ENCODE measurements around the gene CETP. TPM values are rescaled to one million over a fixed set of nuclear protein-coding genes. Genes with fewer than 3 reads are reported as not detected.

The CETP gene
- total RNA-seq, 4 donors from 2014 or later: not detected

DNA sequence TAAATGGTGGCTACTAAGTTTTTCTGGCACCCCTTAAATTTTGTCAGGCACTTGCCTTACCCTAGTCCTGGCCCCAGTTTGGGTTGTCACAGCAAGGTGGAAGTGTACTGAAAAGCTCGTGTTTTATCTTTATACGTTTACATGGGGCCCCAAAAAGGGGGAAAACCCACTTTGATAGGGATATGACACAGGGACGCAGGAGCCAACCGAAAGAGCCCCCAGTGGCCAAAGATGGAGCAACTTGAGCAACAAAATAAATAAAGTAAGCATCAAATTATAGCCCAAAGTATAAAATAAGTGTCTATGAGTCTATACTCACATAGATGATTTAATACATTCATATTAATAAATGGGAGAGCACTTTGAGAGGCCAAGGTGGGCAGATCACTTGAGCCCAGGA is 5.0 kb upstream of the CETP start:
- Histone ChIP-seq H3K36me3 (no peaks in the 10 kb centered on the region), H3K27me3 (no peaks in the 10 kb centered on the region), H3K4me3 (no peak overlapping the region), H3K4me1 (peaks cover 0 to 16% (median 5%) of the 10 kb centered on the region in 4 donors), H3K9me3 (no peaks in the 10 kb centered on the region), H3K27ac (no peak overlapping the region)
- WGBS, 2 donors: 62 to 87% methylated on average over 4 of the region's 4 CpGs
- TF ChIP-seq POLR2A (IDR thresholded peaks at IDR 0.05) (no peak), CTCF (IDR thresholded peaks at IDR 0.05) (no peak), EP300 (IDR thresholded peaks at IDR 0.05) (no peak)
- no peak for DNase-seq (ENCODE audit: low spot score in 2 of 2)

DNA sequence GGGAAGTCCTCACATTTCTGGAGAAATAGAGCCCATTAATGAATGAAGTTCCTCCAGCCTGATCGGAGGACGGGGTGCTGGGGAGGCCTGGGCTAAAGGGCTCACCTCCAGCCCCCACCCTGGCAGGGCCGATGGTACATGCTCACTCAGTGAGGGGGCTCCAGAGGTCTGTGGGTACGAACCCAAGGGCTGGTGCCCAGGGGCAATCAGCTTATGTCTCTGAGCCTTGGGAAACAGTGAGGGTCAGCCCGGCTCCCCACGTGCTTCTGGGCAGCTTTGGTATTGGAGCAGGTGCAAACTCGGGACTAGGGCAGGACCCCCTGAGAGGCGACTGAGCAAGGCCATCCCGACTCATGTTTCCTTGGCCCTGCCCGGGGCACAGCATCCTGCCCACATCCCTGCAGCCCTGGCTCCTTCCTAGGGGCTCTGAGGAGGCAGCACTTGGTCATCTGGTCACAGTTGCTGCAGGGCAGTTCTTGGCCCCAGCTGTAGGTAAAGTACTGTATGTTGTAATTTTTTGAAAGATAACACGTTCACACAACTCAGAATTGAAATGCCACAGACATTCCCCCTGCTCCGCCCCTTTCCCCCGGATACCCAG is 969 bp upstream of the CETP start:
- H3K27me3 ChIP-seq: no peaks in the 10 kb centered on the region
- H3K9me3 ChIP-seq: no peaks in the 10 kb centered on the region
- WGBS, 2 donors: 53 to 56% methylated on average over 11 of the region's 13 CpGs
- H3K4me3 ChIP-seq: no peak overlapping the region
- no peaks in the 10 kb centered on the region for H3K36me3 ChIP-seq
- no peak for TF ChIP-seq POLR2A (IDR thresholded peaks at IDR 0.05)
- no peak for TF ChIP-seq EP300 (IDR thresholded peaks at IDR 0.05)
- TF ChIP-seq CTCF (IDR thresholded peaks at IDR 0.05): no peak
- peaks cover 0 to 27% (median 11%) of the 10 kb centered on the region in 4 donors for H3K4me1 ChIP-seq
- DNase-seq (ENCODE audit: low spot score in 2 of 2): no peak
- H3K27ac ChIP-seq: peak overlapping the region in 2 of 4 donors; percentile 4 to 5

DNA sequence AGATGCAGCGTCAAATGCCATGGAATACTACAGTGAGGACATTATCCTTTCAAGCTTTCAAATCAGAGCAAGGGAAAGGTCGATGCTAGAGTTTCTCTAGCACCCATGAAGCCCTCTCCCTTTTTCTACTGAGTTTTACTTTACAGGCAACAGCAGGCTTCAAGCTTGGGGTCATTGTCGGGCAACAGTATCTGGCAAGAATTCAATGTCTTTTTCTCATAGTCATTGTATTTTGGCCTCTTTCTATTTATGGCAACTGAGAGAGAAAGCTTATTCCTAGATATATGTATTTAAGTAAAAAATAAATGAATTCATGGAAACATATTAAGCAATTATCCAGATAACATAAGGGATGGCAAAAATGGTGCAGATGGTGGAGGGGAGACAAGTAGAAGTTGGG is 364 bp upstream of the CETP start:
- DNase-seq (ENCODE audit: low spot score in 2 of 2): no peak
- 29 to 39% methylated on average over 3 of the region's 3 CpGs for WGBS, 2 donors
- TF ChIP-seq EP300 (IDR thresholded peaks at IDR 0.05) (no peak), POLR2A (IDR thresholded peaks at IDR 0.05) (no peak), CTCF (IDR thresholded peaks at IDR 0.05) (no peak)
- Histone ChIP-seq H3K4me1 (peaks cover 0 to 33% (median 14%) of the 10 kb centered on the region in 4 donors), H3K27ac (peak overlapping the region in 1 of 4 donors; percentile 4), H3K4me3 (no peak overlapping the region), H3K9me3 (no peaks in the 10 kb centered on the region), H3K27me3 (no peaks in the 10 kb centered on the region), H3K36me3 (no peaks in the 10 kb centered on the region)

DNA sequence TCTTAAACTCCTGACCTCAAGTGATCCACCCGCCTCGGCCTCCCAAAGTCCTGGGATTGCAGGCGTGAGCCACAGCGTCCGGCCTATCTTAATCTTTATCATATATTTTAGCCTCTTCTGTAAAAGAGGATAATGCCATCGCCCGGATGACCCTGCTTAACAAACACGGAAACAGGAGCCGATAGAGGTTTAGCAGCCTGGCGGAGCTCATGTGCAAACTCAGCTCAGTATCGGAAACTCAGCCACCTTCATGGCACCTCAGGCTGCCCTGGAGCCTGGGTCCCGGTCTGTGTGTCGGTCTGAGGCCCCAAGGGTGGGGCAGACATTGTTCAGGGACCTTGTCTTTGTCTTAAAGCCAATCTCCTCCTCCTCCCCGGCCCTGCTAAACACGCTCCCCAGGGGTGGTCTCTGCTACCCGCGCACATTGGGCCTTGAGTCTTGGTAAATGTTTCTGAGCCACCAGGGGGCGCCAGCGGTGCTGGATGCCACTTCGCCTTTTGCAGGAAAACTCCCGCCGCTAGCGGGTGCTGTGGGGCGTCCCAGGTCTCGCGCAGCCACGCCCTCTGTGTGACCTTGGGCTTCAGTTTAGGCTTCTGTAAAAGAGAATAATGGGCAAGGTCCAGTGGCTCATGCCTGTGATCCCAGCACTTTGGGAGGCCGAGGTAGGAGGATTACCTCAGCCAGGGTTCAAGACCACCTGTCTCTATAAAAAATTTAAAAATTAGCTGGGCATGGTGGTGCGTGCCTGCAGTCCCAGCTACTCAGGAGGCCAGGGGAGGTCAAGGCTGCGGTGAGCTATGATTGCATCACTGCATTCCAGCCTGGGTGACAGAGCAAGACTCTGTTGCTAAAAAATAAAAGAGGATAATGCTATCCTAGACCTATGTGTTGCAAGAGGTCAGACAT is 2.7 kb downstream of the CETP start:
- peaks cover 0 to 37% (median 15%) of the 10 kb centered on the region in 4 donors for H3K4me1 ChIP-seq
- 44 to 50% methylated on average over 29 to 30 of the region's 30 CpGs for WGBS, 2 donors
- TF ChIP-seq EP300 (IDR thresholded peaks at IDR 0.05): peak in 1 of 2 donors; percentile 58
- TF ChIP-seq POLR2A (IDR thresholded peaks at IDR 0.05): no peak
- peak; percentile 54 to 97 (median 70) for TF ChIP-seq CTCF (IDR thresholded peaks at IDR 0.05)
- DNase-seq (ENCODE audit: low spot score in 2 of 2): peak; percentile 76
- no peak overlapping the region for H3K27ac ChIP-seq
- no peak overlapping the region for H3K4me3 ChIP-seq
- no peaks in the 10 kb centered on the region for H3K9me3 ChIP-seq
- H3K36me3 ChIP-seq: no peaks in the 10 kb centered on the region
- no peaks in the 10 kb centered on the region for H3K27me3 ChIP-seq
